CD4-positive, alpha-beta memory T cell (primary cell): Measurements from ENCODE around the gene ANO6. TPM values are rescaled to one million over a fixed set of nuclear protein-coding genes. Genes with fewer than 3 reads are reported as not detected.
A peak's percentile ranks its signal among the peaks of the same experiment; 100 is the strongest.
"Not testable (repeated sequence)": the region's sequence is repeated elsewhere in the genome, so short reads cannot be mapped to it uniquely, and the experiment has no call there.

Experiments used
- CTCF ChIA-PET: fragments of 350-600 bp; sonication (Branson Sonifier 250); formaldehyde crosslinking; loops from one replicate; lab custom pipeline; 2021; ENCODE audit warnings: inconsistent platforms; ENCODE audit not compliant: partially characterized antibody; lab: Charles Lee
- POLR2A ChIA-PET: fragments of 350-600 bp; sonication (Branson Sonifier 250); formaldehyde crosslinking; loops from one replicate; lab custom pipeline; 2021; ENCODE audit not compliant: partially characterized antibody; lab: Charles Lee
- DNase-seq, 5 donors: peaks; one replicate each; pipeline versions ENCODE4 v3.0.0 to v3.0.0-alpha.2; 2020 to 2022; ENCODE audit warnings: mixed read lengths in 1 of 5
- H3K27ac ChIP-seq: one replicate; pipeline ENCODE4 v1.7.0; 2013; ENCODE audit warnings: low read depth, low read length
- H3K27me3 ChIP-seq: 2 replicates; pipeline ENCODE4 v1.7.0; 2013; ENCODE audit warnings: mild to moderate bottlenecking, low read length, moderate library complexity; ENCODE audit not compliant: insufficient read depth
- H3K36me3 ChIP-seq: 2 replicates; pipeline ENCODE4 v1.7.0; 2013; ENCODE audit warnings: mild to moderate bottlenecking, low read length, moderate library complexity; ENCODE audit not compliant: insufficient read depth
- H3K4me1 ChIP-seq: 2 replicates; pipeline ENCODE4 v1.7.0; 2013; ENCODE audit warnings: mild to moderate bottlenecking, low read length, moderate library complexity; ENCODE audit not compliant: insufficient read depth
- H3K4me3 ChIP-seq, 2 donors: one replicate each; pipeline ENCODE4 v1.7.0; 2013; ENCODE audit warnings: low read length in 2 of 2, mild to moderate bottlenecking in 1 of 2
- H3K9me3 ChIP-seq, 2 donors: one replicate each; pipeline ENCODE4 v1.7.0; 2013; ENCODE audit warnings: low read length in 2 of 2, control low read depth in 1 of 2; ENCODE audit not compliant: control insufficient read depth in 1 of 2
- H3K27ac Mint-ChIP-seq, 7 donors: one replicate each; pipeline ENCODE4 v1.8.0; 2020 to 2021; ENCODE audit warnings: mixed read lengths in 7 of 7, mild to moderate bottlenecking in 6 of 7, inconsistent platforms in 3 of 7, moderate library complexity in 3 of 7
- H3K27me3 Mint-ChIP-seq, 2 donors: one replicate each; pipeline ENCODE4 v1.8.0; 2020 to 2021; ENCODE audit warnings: mixed read lengths in 2 of 2
- H3K36me3 Mint-ChIP-seq, 2 donors: one replicate each; pipeline ENCODE4 v1.8.0; 2020 to 2021; ENCODE audit warnings: mixed read lengths in 2 of 2, inconsistent platforms in 1 of 2, mild to moderate bottlenecking in 1 of 2
- H3K4me1 Mint-ChIP-seq, 4 donors: one replicate each; pipeline ENCODE4 v1.8.0; 2020 to 2021; ENCODE audit warnings: mixed read lengths in 4 of 4, mild to moderate bottlenecking in 1 of 4
- H3K4me3 Mint-ChIP-seq, 8 donors: one replicate each; pipeline ENCODE4 v1.8.0; 2020 to 2021; ENCODE audit warnings: mixed read lengths in 8 of 8, mild to moderate bottlenecking in 7 of 8, moderate library complexity in 6 of 8, inconsistent platforms in 3 of 8
- H3K9me3 Mint-ChIP-seq, 8 donors: one replicate each; pipeline ENCODE4 v1.8.0; 2020 to 2021; ENCODE audit warnings: mixed read lengths in 8 of 8, mild to moderate bottlenecking in 5 of 8, inconsistent platforms in 3 of 8, moderate library complexity in 1 of 8
- intact Hi-C: fragments of 100-400 bp; cut with micrococcal nuclease; formaldehyde crosslinking; loops from one replicate; pipeline ENCODE4 v1.15.1; 2023
- polyA plus RNA-seq, 2 donors: library from polyadenylated mRNA; unstranded; fragments of 300-500 nt; fragmentation: Illumina TruSeq; gene quantifications; one replicate each; pipeline ENCODE4 v1.2.3, GENCODE V29; 2021
- total RNA-seq, 2 experiments: library from RNA; stranded (reverse); gene quantifications; one replicate each; pipeline ENCODE4 v1.2.3, GENCODE V29; 2021

ANO6 gene
- total and polyA plus RNA-seq, 4 experiments from 2014 or later, result 25.3 to 36.5 (median 31.0) TPM

GRCh38 chr12:45315462-45315861 lies 99.6 kb downstream of the ANO6 start:
- Mint-ChIP-seq H3K4me1 (peaks cover 3 to 24% (median 7%) of the 10 kb centered on the region in 4 donors), H3K9me3 (peaks cover 0 to 13% (median 4%) of the 10 kb centered on the region in 8 donors), H3K27me3 (no peaks in the 10 kb centered on the region), H3K4me3 (no peak overlapping the region), H3K27ac (peak overlapping the region in 1 of 7 donors; percentile 62), H3K36me3 (peaks cover 32 to 39% of the 10 kb centered on the region in 2 donors)
- H3K36me3 ChIP-seq, result no peaks in the 10 kb centered on the region
- no peak overlapping the region for H3K27ac ChIP-seq
- no peaks in the 10 kb centered on the region for H3K9me3 ChIP-seq
- POLR2A ChIA-PET, result no interaction called here
- CTCF ChIA-PET, result no interaction called here
- no peaks in the 10 kb centered on the region for H3K4me1 ChIP-seq
- no peak for DNase-seq
- H3K27me3 ChIP-seq, result no peaks in the 10 kb centered on the region
- no peak overlapping the region for H3K4me3 ChIP-seq
- intact Hi-C loops, result no loop called here

- H3K27ac ChIP-seq, CTCF ChIA-PET, DNase-seq, intact Hi-C loops, H3K27me3 Mint-ChIP-seq, H3K4me3 Mint-ChIP-seq, POLR2A ChIA-PET, H3K4me3 ChIP-seq, H3K9me3 ChIP-seq, H3K4me1 ChIP-seq, H3K36me3 ChIP-seq, H3K27me3 ChIP-seq, H3K27ac Mint-ChIP-seq: not testable (repeated sequence)
- H3K4me1 Mint-ChIP-seq, result peaks cover 4 to 25% (median 8%) of the 10 kb centered on the region in 4 donors
- H3K36me3 Mint-ChIP-seq, result peaks cover 36 to 51% of the 10 kb centered on the region in 2 donors
- peaks cover 0 to 13% (median 4%) of the 10 kb centered on the region in 8 donors for H3K9me3 Mint-ChIP-seq
Observed at GRCh38 chr12:45317261-45317660, 101.4 kb downstream of the ANO6 start.

DNA sequence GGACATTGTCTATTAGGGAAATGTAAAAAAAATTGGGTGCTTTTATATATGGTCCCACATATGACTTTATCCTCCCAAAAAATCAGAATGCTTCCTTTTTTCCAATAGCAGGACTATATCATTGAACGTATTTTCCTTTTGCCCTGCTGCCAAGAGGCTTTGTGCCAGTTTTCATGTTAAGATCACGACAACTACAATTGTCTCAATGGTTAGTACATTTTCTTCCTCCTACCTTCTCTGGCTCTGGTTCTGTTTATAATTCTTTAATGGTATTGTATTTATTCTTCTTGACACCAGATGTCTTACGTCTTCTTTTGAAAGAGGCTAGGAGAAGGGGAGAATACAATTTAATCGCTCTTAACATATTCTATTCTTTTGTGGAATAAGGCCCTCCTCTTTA lies 106.9 kb downstream of the ANO6 start:
- H3K27me3 Mint-ChIP-seq, result no peaks in the 10 kb centered on the region
- no peak overlapping the region for H3K4me3 Mint-ChIP-seq
- Histone ChIP-seq H3K4me1 (no peaks in the 10 kb centered on the region), H3K4me3 (no peak overlapping the region), H3K27ac (no peak overlapping the region), H3K36me3 (no peaks in the 10 kb centered on the region), H3K9me3 (no peaks in the 10 kb centered on the region), H3K27me3 (no peaks in the 10 kb centered on the region)
- CTCF ChIA-PET, result no interaction called here
- intact Hi-C loops, result no loop called here
- H3K4me1 Mint-ChIP-seq, result peaks cover 10 to 15% (median 12%) of the 10 kb centered on the region in 4 donors
- H3K36me3 Mint-ChIP-seq, result peaks cover 14 to 24% of the 10 kb centered on the region in 2 donors
- peaks cover 0 to 5% (median 0%) of the 10 kb centered on the region in 8 donors for H3K9me3 Mint-ChIP-seq
- POLR2A ChIA-PET, result no interaction called here
- no peak overlapping the region for H3K27ac Mint-ChIP-seq
- DNase-seq, result no peak

- no peaks in the 10 kb centered on the region for H3K27me3 Mint-ChIP-seq
- peaks cover 0 to 5% (median 0%) of the 10 kb centered on the region in 8 donors for H3K9me3 Mint-ChIP-seq
- intact Hi-C loops, result no loop called here
- no peak overlapping the region for H3K4me3 Mint-ChIP-seq
- H3K4me3 ChIP-seq, result no peak overlapping the region
- peaks cover 14 to 22% of the 10 kb centered on the region in 2 donors for H3K36me3 Mint-ChIP-seq
- ChIA-PET CTCF (interaction anchor here (1.2 kb wide), 1 partner anchor 12 kb away, joined by 4 read pairs; no protein-coding TSS in a partner anchor), POLR2A (interaction anchor here (0.6 kb wide), 1 partner anchor 82 kb away, joined by 3 read pairs; no protein-coding TSS in a partner anchor)
- no peak overlapping the region for H3K27ac ChIP-seq
- DNase-seq, result no peak
- no peaks in the 10 kb centered on the region for H3K27me3 ChIP-seq
- no peaks in the 10 kb centered on the region for H3K4me1 ChIP-seq
- H3K9me3 ChIP-seq, result no peaks in the 10 kb centered on the region
- peaks cover 12 to 17% (median 15%) of the 10 kb centered on the region in 4 donors for H3K4me1 Mint-ChIP-seq
- H3K27ac Mint-ChIP-seq, result no peak overlapping the region
- H3K36me3 ChIP-seq, result no peaks in the 10 kb centered on the region
Observed at GRCh38 chr12:45324391-45324790, 108.5 kb downstream of the ANO6 start.

GRCh38 chr12:45326358-45326975 lies 110.6 kb downstream of the ANO6 start:
- Mint-ChIP-seq H3K36me3 (peaks cover 13 to 20% of the 10 kb centered on the region in 2 donors), H3K4me3 (no peak overlapping the region), H3K9me3 (peaks cover 0 to 5% (median 0%) of the 10 kb centered on the region in 8 donors), H3K4me1 (peaks cover 0 to 17% (median 13%) of the 10 kb centered on the region in 4 donors), H3K27ac (no peak overlapping the region), H3K27me3 (no peaks in the 10 kb centered on the region)
- Histone ChIP-seq H3K4me1 (no peaks in the 10 kb centered on the region), H3K36me3 (no peaks in the 10 kb centered on the region), H3K27ac (no peak overlapping the region), H3K4me3 (no peak overlapping the region), H3K27me3 (no peaks in the 10 kb centered on the region), H3K9me3 (no peaks in the 10 kb centered on the region)
- intact Hi-C loops, result no loop called here
- ChIA-PET POLR2A (no interaction called here), CTCF (interaction anchor here (0.6 kb wide), 1 partner anchor 39 kb away, joined by 3 read pairs; no protein-coding TSS in a partner anchor)
- no peak for DNase-seq

GRCh38 chr12:45327823-45328383 lies 112.0 kb downstream of the ANO6 start:
- Histone ChIP-seq H3K9me3 (no peaks in the 10 kb centered on the region), H3K4me1 (no peaks in the 10 kb centered on the region), H3K36me3 (no peaks in the 10 kb centered on the region), H3K27ac (no peak overlapping the region), H3K4me3 (no peak overlapping the region), H3K27me3 (no peaks in the 10 kb centered on the region)
- no peak for DNase-seq
- no peaks in the 10 kb centered on the region for H3K27me3 Mint-ChIP-seq
- H3K36me3 Mint-ChIP-seq, result peaks cover 21 to 26% of the 10 kb centered on the region in 2 donors
- ChIA-PET CTCF (interaction anchor here (0.6 to 0.8 kb wide), 2 partner anchors 122 to 157 kb away, joined by 3 read pairs; no protein-coding TSS in a partner anchor), POLR2A (no interaction called here)
- peaks cover 0 to 17% (median 10%) of the 10 kb centered on the region in 4 donors for H3K4me1 Mint-ChIP-seq
- no peak overlapping the region for H3K27ac Mint-ChIP-seq
- intact Hi-C loops, result no loop called here
- peak overlapping the region in 1 of 8 donors; percentile 6 for H3K4me3 Mint-ChIP-seq
- no peaks in the 10 kb centered on the region for H3K9me3 Mint-ChIP-seq

GRCh38 chr12:45329238-45329637 lies 113.3 kb downstream of the ANO6 start:
- intact Hi-C loops, result no loop called here
- no peaks in the 10 kb centered on the region for H3K36me3 ChIP-seq
- H3K27ac ChIP-seq, result no peak overlapping the region
- POLR2A ChIA-PET, result no interaction called here
- H3K9me3 ChIP-seq, result no peaks in the 10 kb centered on the region
- Mint-ChIP-seq H3K36me3 (peaks cover 26% of the 10 kb centered on the region in 2 donors), H3K27ac (no peak overlapping the region), H3K27me3 (no peaks in the 10 kb centered on the region), H3K9me3 (no peaks in the 10 kb centered on the region), H3K4me1 (peaks cover 0 to 17% (median 10%) of the 10 kb centered on the region in 4 donors), H3K4me3 (no peak overlapping the region)
- no peaks in the 10 kb centered on the region for H3K4me1 ChIP-seq
- DNase-seq, result no peak
- H3K4me3 ChIP-seq, result no peak overlapping the region
- no peaks in the 10 kb centered on the region for H3K27me3 ChIP-seq
- CTCF ChIA-PET, result no interaction called here
